ENCODE results near the gene BAIAP3. TPM values are rescaled to one million over a fixed set of nuclear protein-coding genes. Genes with fewer than 3 reads are reported as not detected.

BAIAP3 gene
- total and polyA plus RNA-seq, 2 donors (not counting 3 experiments of a cell fraction or from before 2014, with no cell fraction given) = 0.36 to 0.66 TPM

GRCh38 chr16:1322407-1322806 is 11.0 kb upstream of the BAIAP3 start:
- Histone ChIP-seq H3K4me1 (ENCODE audit: control insufficient read depth, extremely low read depth, insufficient read depth, low read length) (no peaks in the 10 kb centered on the region), H3K79me2 (ENCODE audit: control insufficient read depth, insufficient read depth, low read length) (peaks cover 12% of the 10 kb centered on the region), H3K9me3 (replicated peaks; ENCODE audit: control insufficient read depth, insufficient read depth, low read length) (no peaks in the 10 kb centered on the region), H2AFZ (ENCODE audit: low read depth, low read length) (no peak overlapping the region), H3K4me3 (replicated peaks in 1 of 3; ENCODE audit: insufficient read depth in 1 of 3, low read depth in 1 of 3, low read length in 3 of 3) (no peak overlapping the region), H3K27me3 (ENCODE audit: control insufficient read depth in 2 of 2, insufficient read depth in 2 of 2, low read length in 2 of 2) (no peaks in the 10 kb centered on the region), H3K36me3 (ENCODE audit: control insufficient read depth in 2 of 2, extremely low read depth in 1 of 2, insufficient read depth in 2 of 2, low read length in 2 of 2) (peaks cover 16 to 55% of the 10 kb centered on the region in 2 experiments), H3K27ac (ENCODE audit: insufficient read depth, low read depth, low read length) (no peak overlapping the region), H3K4me2 (ENCODE audit: insufficient read depth, low read length) (no peak overlapping the region), H3K9me1 (replicated peaks; ENCODE audit: control insufficient read depth, extremely low read depth, insufficient read depth, low read length) (no peaks in the 10 kb centered on the region), H3K9ac (replicated peaks; ENCODE audit: extremely low read depth, insufficient read depth, low read length) (no peak overlapping the region), H4K20me1 (replicated peaks; ENCODE audit: control insufficient read depth, extremely low read depth, insufficient read depth, low read length) (no peaks in the 10 kb centered on the region)
- DNase-seq (ENCODE audit: low read depth, low spot score) = no peak
- dilution Hi-C loops (cut with MboI; ENCODE audit: extremely low pct_ligation_motif_present, low sequenced_read_pairs) = no loop called here
- intact Hi-C loops (cut with micrococcal nuclease) = no loop called here
- TF ChIP-seq MYC (IDR thresholded peaks at IDR 0.05; ENCODE audit: low read depth, low read length) = no peak
- no peak for TF ChIP-seq FOS (IDR thresholded peaks at IDR 0.05; ENCODE audit: borderline replicate concordance, insufficient read depth, low read length)
- no peak for TF ChIP-seq POLR2A (IDR thresholded peaks at IDR 0.05; ENCODE audit: low read depth, low read length)
- TF ChIP-seq MAX (IDR thresholded peaks at IDR 0.05; ENCODE audit: insufficient read depth, insufficient read length) = no peak
- TF ChIP-seq GATA2 (IDR thresholded peaks at IDR 0.05; ENCODE audit: insufficient read depth, insufficient read length, low read depth, low read length) = no peak
- TF ChIP-seq JUN (IDR thresholded peaks at IDR 0.05; ENCODE audit: borderline replicate concordance, insufficient read depth, insufficient read length, low read depth) = no peak
- no peak for TF ChIP-seq POLR2AphosphoS5 (IDR thresholded peaks at IDR 0.05; ENCODE audit: insufficient read depth, low read depth, low read length)
- no peak for TF ChIP-seq EZH2 (IDR thresholded peaks at IDR 0.05; ENCODE audit: borderline replicate concordance, low read depth, low read length, severe bottlenecking)
- TF ChIP-seq, protein P1, sequence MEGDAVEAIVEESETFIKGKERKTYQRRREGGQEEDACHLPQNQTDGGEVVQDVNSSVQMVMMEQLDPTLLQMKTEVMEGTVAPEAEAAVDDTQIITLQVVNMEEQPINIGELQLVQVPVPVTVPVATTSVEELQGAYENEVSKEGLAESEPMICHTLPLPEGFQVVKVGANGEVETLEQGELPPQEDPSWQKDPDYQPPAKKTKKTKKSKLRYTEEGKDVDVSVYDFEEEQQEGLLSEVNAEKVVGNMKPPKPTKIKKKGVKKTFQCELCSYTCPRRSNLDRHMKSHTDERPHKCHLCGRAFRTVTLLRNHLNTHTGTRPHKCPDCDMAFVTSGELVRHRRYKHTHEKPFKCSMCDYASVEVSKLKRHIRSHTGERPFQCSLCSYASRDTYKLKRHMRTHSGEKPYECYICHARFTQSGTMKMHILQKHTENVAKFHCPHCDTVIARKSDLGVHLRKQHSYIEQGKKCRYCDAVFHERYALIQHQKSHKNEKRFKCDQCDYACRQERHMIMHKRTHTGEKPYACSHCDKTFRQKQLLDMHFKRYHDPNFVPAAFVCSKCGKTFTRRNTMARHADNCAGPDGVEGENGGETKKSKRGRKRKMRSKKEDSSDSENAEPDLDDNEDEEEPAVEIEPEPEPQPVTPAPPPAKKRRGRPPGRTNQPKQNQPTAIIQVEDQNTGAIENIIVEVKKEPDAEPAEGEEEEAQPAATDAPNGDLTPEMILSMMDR (IDR thresholded peaks at IDR 0.05; ENCODE audit: extremely low read depth in 1 of 2, insufficient read depth in 1 of 2, low read depth in 1 of 2, low read length in 2 of 2) = no peak
- POLR2A ChIA-PET = no interaction called here
- CTCF ChIA-PET = no interaction called here
- no TSS peak for BruUV-seq (replicated peaks)
- no peak for FAIRE-seq
